ENCODE measurements around the gene USP34. TPM values are rescaled to one million over a fixed set of nuclear protein-coding genes. Genes with fewer than 3 reads are reported as not detected.

The USP34 gene

GRCh38 chr2:61138859-61139258 is 332.0 kb downstream of the USP34 start:
- Histone ChIP-seq H3K9me3 (ENCODE audit: control insufficient read depth, low read length) (no peaks in the 10 kb centered on the region), H3K27me3 (ENCODE audit: control insufficient read depth in 1 of 2, insufficient read depth in 1 of 2, low read length in 2 of 2) (no peaks in the 10 kb centered on the region), H2BK12ac (ENCODE audit: low read length in 2 of 2) (no peak overlapping the region), H2AFZ (ENCODE audit: low read depth, low read length) (no peak overlapping the region), H3K4ac (ENCODE audit: low read depth in 1 of 2, low read length in 2 of 2) (no peak overlapping the region), H4K8ac (ENCODE audit: low read length) (no peak overlapping the region), H4K91ac (ENCODE audit: low read length) (no peak overlapping the region), H2BK120ac (ENCODE audit: low read depth, low read length) (no peak overlapping the region), H3K18ac (ENCODE audit: low read depth in 1 of 2, low read length in 2 of 2) (no peak overlapping the region), H3K4me1 (ENCODE audit: control insufficient read depth, insufficient read depth, low read depth, low read length) (no peaks in the 10 kb centered on the region), H3K4me3 (ENCODE audit: insufficient read depth in 1 of 2, low read depth in 1 of 2, low read length in 2 of 2) (no peak overlapping the region), H2BK15ac (ENCODE audit: low read depth, poor library complexity, severe bottlenecking) (no peak overlapping the region), H3K36me3 (ENCODE audit: control insufficient read depth in 1 of 2, insufficient read depth in 2 of 2, low read depth in 1 of 2, low read length in 2 of 2) (peaks cover 0 to 5% of the 10 kb centered on the region in 2 experiments), H3K27ac (ENCODE audit: low read length, poor library complexity, severe bottlenecking) (no peak overlapping the region), H3K9ac (ENCODE audit: low read length) (no peak overlapping the region), H3K79me1 (replicated peaks; ENCODE audit: low read length, poor library complexity, severe bottlenecking) (no peaks in the 10 kb centered on the region), H3K23ac (ENCODE audit: low read length in 2 of 2) (no peak overlapping the region), H3K4me2 (ENCODE audit: low read length, poor library complexity, severe bottlenecking) (no peak overlapping the region), H2AK5ac (ENCODE audit: low read length, severe bottlenecking) (no peak overlapping the region), H3K14ac (ENCODE audit: low read length in 2 of 2) (no peak overlapping the region), H2BK5ac (ENCODE audit: low read depth, low read length, poor library complexity, severe bottlenecking) (no peak overlapping the region)
- DNase-seq, result no peak
- 89% methylated on average over 4 of the region's 4 CpGs for WGBS

Small RNAs within 50 kb of the gene (small RNA-seq; reads per million reads assigned to genes)
- gene SNORA70B (ENCODE audit: low read depth), result not detected

All from mesenchymal stem cell (in vitro differentiated cells and primary cell).